GM21619 (cell line): ENCODE measurements around the gene SLC27A1.

Source experiments
- ATAC-seq: cut with Tn5 transposase; IDR thresholded peaks from one replicate; pipeline ENCODE4 v1.9.1; 2021; ENCODE audit not compliant: unreplicated experiment

The SLC27A1 gene

GRCh38 chr19:17470068-17470841, at the start of gene SLC27A1:
Gene SLC27A1, plus strand, starts transcription at chr19:17470524. Its CDS starts 17 bp downstream, at chr19:17470541.
- ATAC-seq = peak; percentile 67

GRCh38 chr19:17421942-17422341, 48.4 kb upstream of the SLC27A1 start:
- ATAC-seq = no peak

GRCh38 chr19:17423429-17424208, 46.7 kb upstream of the SLC27A1 start:
- no peak for ATAC-seq

- ATAC-seq = no peak
Measured at GRCh38 chr19:17424743-17425365, 45.5 kb upstream of the SLC27A1 start.

GRCh38 chr19:17429641-17430113, 40.6 kb upstream of the SLC27A1 start:
- ATAC-seq = no peak

GRCh38 chr19:17431417-17431816, 38.9 kb upstream of the SLC27A1 start:
- no peak for ATAC-seq

- ATAC-seq = no peak
Measured at GRCh38 chr19:17435218-17435617, 35.1 kb upstream of the SLC27A1 start.

GRCh38 chr19:17436094-17436873, 34.0 kb upstream of the SLC27A1 start:
- ATAC-seq = no peak

GRCh38 chr19:17436874-17437267, 33.5 kb upstream of the SLC27A1 start:
- ATAC-seq = no peak

GRCh38 chr19:17441241-17442021, 28.9 kb upstream of the SLC27A1 start:
- ATAC-seq = no peak

- no peak for ATAC-seq
Measured at GRCh38 chr19:17445526-17446165, 24.7 kb upstream of the SLC27A1 start.

- ATAC-seq = no peak
Measured at GRCh38 chr19:17447704-17448130, 22.6 kb upstream of the SLC27A1 start.

- ATAC-seq = no peak
Measured at GRCh38 chr19:17448131-17448967, 22.0 kb upstream of the SLC27A1 start, which contains the start of gene TMEM221. Gene TMEM221, minus strand, starts transcription at chr19:17448668. Its CDS starts 206 bp downstream, at chr19:17448462.

- ATAC-seq = no peak
Measured at GRCh38 chr19:17450264-17451075, 19.9 kb upstream of the SLC27A1 start.

GRCh38 chr19:17451820-17452219, 18.5 kb upstream of the SLC27A1 start:
- ATAC-seq = no peak

GRCh38 chr19:17454576-17455071, 15.7 kb upstream of the SLC27A1 start:
- ATAC-seq = no peak

- ATAC-seq = no peak
Measured at GRCh38 chr19:17455308-17456123, 14.8 kb upstream of the SLC27A1 start.
